NCI-H226 (cell line): ENCODE data around the gene PATE2.

Experiments used
- DNase-seq: peaks from one replicate; pipeline ENCODE4 v3.0.0-alpha.2; 2015

The PATE2 gene

GRCh38 chr11:125778728-125779127, at the start of gene PATE2:
PATE2 (minus strand) TSS chr11:125778828; CDS start chr11:125778773, 55 bp downstream.
- DNase-seq, result no peak

- peak; percentile 26 for DNase-seq
Observed at GRCh38 chr11:125807909-125808308, 29.3 kb upstream of the PATE2 start.

- DNase-seq, result no peak
Observed at GRCh38 chr11:125802387-125802786, 23.8 kb upstream of the PATE2 start.

GRCh38 chr11:125799808-125800207, 21.2 kb upstream of the PATE2 start:
- no peak for DNase-seq

GRCh38 chr11:125797641-125798040, 19.0 kb upstream of the PATE2 start:
- no peak for DNase-seq

GRCh38 chr11:125790825-125791224, 12.2 kb upstream of the PATE2 start:
- no peak for DNase-seq

GRCh38 chr11:125787827-125788226, 9.2 kb upstream of the PATE2 start, which contains the start of gene PATE3:
PATE3 (plus strand) TSS chr11:125788127; CDS start chr11:125788152, 25 bp downstream.
- DNase-seq, result no peak

- DNase-seq, result no peak
Observed at GRCh38 chr11:125784678-125785077, 6.0 kb upstream of the PATE2 start.

GRCh38 chr11:125777309-125777708, 1.3 kb downstream of the PATE2 start:
- DNase-seq, result peak; percentile 89

GRCh38 chr11:125773516-125773915, 5.1 kb downstream of the PATE2 start:
- peak; percentile 60 for DNase-seq

GRCh38 chr11:125772834-125773505, 5.7 kb downstream of the PATE2 start:
- peak; percentile 94 for DNase-seq

GRCh38 chr11:125770583-125770982, 8.0 kb downstream of the PATE2 start:
- DNase-seq, result no peak

GRCh38 chr11:125768336-125769046, 10.1 kb downstream of the PATE2 start:
- no peak for DNase-seq

GRCh38 chr11:125766251-125766650, 12.4 kb downstream of the PATE2 start:
- DNase-seq, result no peak

GRCh38 chr11:125763483-125763882, 15.1 kb downstream of the PATE2 start:
- DNase-seq, result no peak

- no peak for DNase-seq
Observed at GRCh38 chr11:125762445-125762844, 16.2 kb downstream of the PATE2 start.

- DNase-seq, result no peak
Observed at GRCh38 chr11:125756050-125756449, 22.6 kb downstream of the PATE2 start.

GRCh38 chr11:125750629-125751028, 28.0 kb downstream of the PATE2 start:
- no peak for DNase-seq

GRCh38 chr11:125745979-125746378, 32.6 kb downstream of the PATE2 start, which contains the start of gene PATE1:
PATE1 (plus strand) TSS chr11:125746279; CDS start chr11:125746305, 26 bp downstream.
- no peak for DNase-seq

GRCh38 chr11:125743681-125744080, 34.9 kb downstream of the PATE2 start:
- no peak for DNase-seq

GRCh38 chr11:125740617-125741016, 38.0 kb downstream of the PATE2 start:
- no peak for DNase-seq

GRCh38 chr11:125728969-125729368, 49.7 kb downstream of the PATE2 start:
- DNase-seq, result no peak
